GM12873 (cell line): ENCODE data around the gene HSPA12B.
A peak's percentile ranks its signal among the peaks of the same experiment; 100 is the strongest.

Source experiments
- TF ChIP-seq, protein P1 (sequence below): IDR thresholded peaks from 2 replicates; pipeline ENCODE4 v1.5.1; 2012; ENCODE audit warnings: low read depth, mild to moderate bottlenecking, moderate library complexity, low read length, control low read depth; ENCODE audit not compliant: insufficient read depth; ENCODE audit errors: missing control alignments

Gene HSPA12B

DNA sequence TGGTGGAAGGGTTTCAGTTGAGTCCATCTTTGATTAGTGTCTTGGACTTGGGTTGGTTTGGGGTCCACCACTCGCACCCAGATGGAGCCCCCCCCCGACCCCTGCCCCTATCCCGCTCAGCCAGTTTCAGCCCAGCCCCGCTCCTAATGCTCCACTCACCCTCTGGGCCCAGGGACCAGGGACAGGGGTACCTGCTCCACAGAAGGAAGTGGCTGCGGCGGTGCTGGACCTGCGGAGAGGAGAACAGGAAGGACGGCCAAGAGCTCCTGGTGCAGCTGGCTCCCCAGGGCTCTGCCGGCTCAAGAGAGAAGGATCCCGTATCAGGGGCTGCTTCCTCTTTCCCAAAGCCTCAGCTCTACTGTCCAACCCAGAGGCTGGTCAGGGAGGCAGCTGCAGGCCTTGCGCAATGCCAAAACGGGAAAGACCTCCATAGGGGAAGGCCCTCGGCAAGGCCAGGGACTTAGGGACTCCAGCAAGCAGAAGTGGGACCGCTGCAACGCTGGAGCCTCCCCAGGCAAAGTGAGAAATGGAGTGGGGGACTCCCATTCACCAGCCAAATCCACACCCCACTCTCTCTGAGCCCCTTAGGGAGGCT lies 20.1 kb upstream of the HSPA12B start, which contains the start of gene SIGLEC1:
TSS of gene SIGLEC1 (minus strand) at position 322 of the 595 bp plus-strand sequence. CDS start 5,472 bp downstream, outside the sequence.
- TF ChIP-seq, protein P1, sequence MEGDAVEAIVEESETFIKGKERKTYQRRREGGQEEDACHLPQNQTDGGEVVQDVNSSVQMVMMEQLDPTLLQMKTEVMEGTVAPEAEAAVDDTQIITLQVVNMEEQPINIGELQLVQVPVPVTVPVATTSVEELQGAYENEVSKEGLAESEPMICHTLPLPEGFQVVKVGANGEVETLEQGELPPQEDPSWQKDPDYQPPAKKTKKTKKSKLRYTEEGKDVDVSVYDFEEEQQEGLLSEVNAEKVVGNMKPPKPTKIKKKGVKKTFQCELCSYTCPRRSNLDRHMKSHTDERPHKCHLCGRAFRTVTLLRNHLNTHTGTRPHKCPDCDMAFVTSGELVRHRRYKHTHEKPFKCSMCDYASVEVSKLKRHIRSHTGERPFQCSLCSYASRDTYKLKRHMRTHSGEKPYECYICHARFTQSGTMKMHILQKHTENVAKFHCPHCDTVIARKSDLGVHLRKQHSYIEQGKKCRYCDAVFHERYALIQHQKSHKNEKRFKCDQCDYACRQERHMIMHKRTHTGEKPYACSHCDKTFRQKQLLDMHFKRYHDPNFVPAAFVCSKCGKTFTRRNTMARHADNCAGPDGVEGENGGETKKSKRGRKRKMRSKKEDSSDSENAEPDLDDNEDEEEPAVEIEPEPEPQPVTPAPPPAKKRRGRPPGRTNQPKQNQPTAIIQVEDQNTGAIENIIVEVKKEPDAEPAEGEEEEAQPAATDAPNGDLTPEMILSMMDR, result no peak

DNA sequence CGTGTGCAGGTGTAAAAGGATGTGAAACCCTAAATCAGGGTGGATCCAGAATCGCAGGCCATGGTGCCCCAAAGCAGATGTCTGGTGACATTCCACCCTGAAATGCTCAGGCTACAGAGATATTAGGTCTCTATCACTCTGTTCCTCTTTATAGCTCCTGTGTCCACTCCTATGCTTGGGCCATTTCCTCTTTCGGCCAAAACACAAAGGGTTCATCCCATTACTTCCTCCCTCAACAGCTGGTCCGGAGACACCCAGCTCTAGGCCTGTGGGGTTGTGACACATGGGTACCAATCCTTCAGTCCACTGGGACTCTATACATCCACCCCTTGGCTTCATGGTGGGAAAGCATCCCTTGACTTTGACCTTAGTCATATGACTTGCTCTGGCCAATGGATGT lies 18.4 kb upstream of the HSPA12B start:
- TF ChIP-seq, protein P1, result no peak

DNA sequence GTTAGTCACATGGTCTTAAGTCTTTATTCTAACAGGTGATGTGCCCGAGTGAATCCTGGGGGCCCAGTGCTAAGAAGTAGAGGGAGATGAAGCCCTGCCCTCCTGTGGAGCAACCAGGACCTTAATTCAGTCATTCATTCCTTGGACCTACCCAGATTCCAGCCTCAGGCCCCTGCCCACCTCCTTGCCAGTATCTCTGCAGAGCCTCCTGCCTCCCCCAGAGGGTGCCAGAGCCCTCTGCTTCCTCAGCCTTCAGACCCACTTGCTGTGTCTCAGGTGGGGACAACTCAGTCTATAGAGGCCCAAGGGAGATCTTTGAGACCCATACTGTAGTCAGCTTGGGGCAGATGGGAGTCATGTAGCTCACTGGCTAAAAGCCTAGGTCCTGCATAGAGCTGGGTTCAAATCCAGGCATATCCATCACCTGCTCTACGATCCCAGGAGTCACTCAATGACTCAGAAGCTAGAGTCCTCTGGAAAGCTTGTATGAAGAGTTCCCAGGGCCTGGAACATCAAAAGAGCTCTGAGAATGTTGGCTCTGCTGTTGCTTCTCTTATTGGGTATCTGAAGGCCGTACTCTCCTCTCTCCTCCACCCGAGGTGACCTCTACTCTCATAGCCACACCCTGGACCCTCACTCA lies 16.2 kb upstream of the HSPA12B start:
- TF ChIP-seq, protein P1, result peak; percentile 79

DNA sequence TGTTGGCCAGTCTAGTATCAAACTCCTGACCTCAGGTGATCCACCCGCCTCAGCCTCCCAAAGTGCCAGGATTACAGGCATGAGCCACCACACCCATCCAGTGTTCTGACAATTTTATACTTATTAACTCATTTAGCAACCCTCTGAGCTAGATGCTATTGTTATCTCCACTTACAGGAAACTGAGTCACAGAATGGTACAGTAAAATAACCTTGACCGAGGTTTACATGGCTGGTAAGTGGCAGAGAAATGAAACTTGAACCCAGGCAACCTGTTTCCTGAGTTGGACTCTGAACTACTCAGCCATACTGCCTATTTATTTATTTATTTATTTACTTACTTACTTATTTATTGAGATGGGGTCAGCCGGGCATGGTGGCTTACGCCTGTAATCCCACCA lies 13.4 kb upstream of the HSPA12B start:
- TF ChIP-seq, protein P1, result no peak

DNA sequence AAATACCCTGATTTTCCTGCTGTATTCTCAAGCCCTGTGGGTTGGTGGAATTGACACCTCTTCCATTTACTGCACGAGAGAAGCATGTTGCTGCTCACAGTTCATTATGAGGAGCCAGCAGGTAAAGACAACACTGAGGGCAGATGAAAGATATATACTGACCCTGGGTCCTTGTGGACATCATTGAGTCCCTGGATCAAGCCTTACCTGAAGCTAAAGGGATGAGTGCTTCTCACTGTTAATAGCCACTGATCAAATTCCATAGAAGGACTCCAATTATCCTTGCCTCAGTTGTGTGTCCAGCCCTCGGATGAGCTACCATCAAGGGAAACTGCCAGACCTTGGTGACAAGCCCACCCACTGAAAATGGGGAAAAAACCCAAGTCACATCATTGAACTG lies 12.4 kb upstream of the HSPA12B start:
- TF ChIP-seq, protein P1, result no peak

DNA sequence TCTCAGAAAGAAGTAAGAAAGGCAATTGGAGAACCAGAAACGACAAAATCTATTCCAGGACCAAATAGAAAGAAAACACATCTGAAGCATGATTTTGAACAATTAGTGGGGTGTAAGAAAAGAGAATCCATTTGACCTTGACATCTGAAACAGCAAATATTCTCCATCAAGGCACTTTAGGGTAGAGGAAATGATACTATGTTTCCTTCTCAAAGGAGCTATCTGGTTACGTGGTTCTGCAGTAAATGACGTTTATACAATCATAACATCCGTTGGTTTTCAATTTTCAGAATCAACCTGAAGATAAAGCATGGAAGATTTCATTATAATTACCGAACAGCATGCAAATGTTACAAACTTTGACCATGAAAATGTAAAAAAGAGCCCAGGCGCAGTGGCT lies 11.9 kb upstream of the HSPA12B start:
- TF ChIP-seq, protein P1, result no peak

DNA sequence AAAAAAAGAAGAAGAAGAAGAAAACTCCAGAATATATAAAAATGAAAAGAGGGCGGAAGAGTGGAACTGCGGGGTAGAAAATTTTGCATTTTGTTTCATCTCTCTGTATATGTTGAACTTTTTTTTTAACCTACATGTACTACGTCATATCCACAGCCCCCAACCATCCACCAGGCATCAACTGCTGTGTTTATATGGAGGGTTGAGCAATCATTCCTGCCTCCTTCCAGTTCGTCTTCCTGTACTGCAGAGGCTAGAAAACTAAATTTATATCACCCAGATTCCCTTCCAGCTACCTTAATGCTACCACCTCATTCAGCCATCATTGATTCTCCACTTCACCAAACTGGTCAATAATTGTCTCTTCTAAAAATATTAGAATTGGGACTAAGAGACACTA lies 10.6 kb upstream of the HSPA12B start:
- TF ChIP-seq, protein P1, result no peak
